Activated T-cell treated with anti-CD3 and anti-CD28 coated beads for 24 hours (primary cell): ENCODE data around the gene MRPL47.
A peak's percentile ranks its signal among the peaks of the same experiment; 100 is the strongest.
"Not testable (repeated sequence)": the region's sequence is repeated elsewhere in the genome, so short reads cannot be mapped to it uniquely, and the experiment has no call there.

ENCODE experiments used
- DNase-seq: peaks from one replicate; pipeline ENCODE4 v3.0.0-alpha.2; 2020; ENCODE audit warnings: low read depth

Gene MRPL47

GRCh38 chr3:179604321-179605078 is at the start of gene MRPL47, which contains the start of gene NDUFB5:
Gene MRPL47, minus strand, starts transcription at chr3:179604638. Its CDS starts 14 bp downstream, at chr3:179604624.
Gene NDUFB5, plus strand, starts transcription at chr3:179604794. Its CDS starts 22 bp downstream, at chr3:179604816.
- peak; percentile 89 for DNase-seq

GRCh38 chr3:179653096-179653797 is 48.8 kb upstream of the MRPL47 start:
- peak; percentile 57 for DNase-seq

- peak; percentile 43 for DNase-seq
These were observed 48.1 kb upstream of the MRPL47 start, which contains the start of gene USP13 for GRCh38 chr3:179652447-179653095. Gene USP13, plus strand, starts transcription at chr3:179653040. Its CDS starts 186 bp downstream, at chr3:179653226.

GRCh38 chr3:179651687-179652446 is 47.4 kb upstream of the MRPL47 start:
- DNase-seq, result no peak

- no peak for DNase-seq
These were observed 41.7 kb upstream of the MRPL47 start for GRCh38 chr3:179646177-179646576.

- not testable (repeated sequence) for DNase-seq
These were observed 39.4 kb upstream of the MRPL47 start for GRCh38 chr3:179643837-179644236.

GRCh38 chr3:179642871-179643270 is 38.4 kb upstream of the MRPL47 start:
- DNase-seq, result no peak

GRCh38 chr3:179640469-179640868 is 36.0 kb upstream of the MRPL47 start:
- no peak for DNase-seq

- DNase-seq, result no peak
These were observed 26.5 kb upstream of the MRPL47 start for GRCh38 chr3:179630753-179631451.

GRCh38 chr3:179624451-179624850 is 20.0 kb upstream of the MRPL47 start:
- no peak for DNase-seq

- no peak for DNase-seq
These were observed 17.6 kb upstream of the MRPL47 start for GRCh38 chr3:179622023-179622422.

GRCh38 chr3:179615458-179616173 is 11.2 kb upstream of the MRPL47 start:
- no peak for DNase-seq

- no peak for DNase-seq
These were observed 9.4 kb upstream of the MRPL47 start for GRCh38 chr3:179613807-179614206.

GRCh38 chr3:179610066-179610465 is 5.6 kb upstream of the MRPL47 start:
- no peak for DNase-seq

- peak; percentile 7 for DNase-seq
These were observed 4.7 kb upstream of the MRPL47 start for GRCh38 chr3:179608931-179609720.

GRCh38 chr3:179606534-179607085 is 2.2 kb upstream of the MRPL47 start:
- no peak for DNase-seq

- no peak for DNase-seq
These were observed 607 bp downstream of the MRPL47 start for GRCh38 chr3:179603831-179604230.

- no peak for DNase-seq
These were observed 1.1 kb downstream of the MRPL47 start for GRCh38 chr3:179603321-179603720.

GRCh38 chr3:179599531-179599930 is 4.9 kb downstream of the MRPL47 start:
- DNase-seq, result no peak
